Peyer's patch (tissue), 4 donors: ENCODE data around the gene KRT26. TPM values are rescaled to one million over a fixed set of nuclear protein-coding genes. Genes with fewer than 3 reads are reported as not detected.

Experiments used
- DNase-seq, 3 donors: peaks; one replicate each; pipeline ENCODE4 v3.0.0-alpha.2; 2017 to 2019
- H3K27ac ChIP-seq, 4 donors: fragments of 200-600 bp; sonication (generic); one replicate each; pipeline ENCODE4 v1.5.1; 2016 to 2019
- H3K27me3 ChIP-seq, 2 donors: fragments of 200-600 bp; sonication (generic); one replicate each; pipeline ENCODE4 v1.5.1; 2019
- H3K36me3 ChIP-seq, 3 donors: fragments of 200-600 bp; sonication (generic); one replicate each; pipeline ENCODE4 v1.5.1; 2016 to 2019
- H3K4me1 ChIP-seq, 4 donors: fragments of 200-600 bp; sonication (generic); one replicate each; pipeline ENCODE4 v1.5.1; 2016 to 2019
- H3K4me3 ChIP-seq, 4 donors: fragments of 200-600 bp; sonication (generic); 1 replicate in 3 of 4; 2 replicates in 1 of 4; pipeline ENCODE4 v1.5.1; 2016 to 2019; ENCODE audit warnings: mild to moderate bottlenecking in 1 of 4
- H3K9me3 ChIP-seq, 4 donors: fragments of 200-600 bp; sonication (generic); one replicate each; pipeline ENCODE4 v1.5.1; 2016 to 2019; ENCODE audit warnings: mild to moderate bottlenecking in 1 of 4
- CTCF ChIP-seq, 6 experiments: fragments of 450-650 bp in 4 of 6; fragments of 200-600 bp in 2 of 6; sonication (generic) in 1 of 6; IDR thresholded peaks; one replicate each; pipeline ENCODE4 v1.5.1; 2017 to 2019; ENCODE audit warnings: antibody characterized with exemption in 6 of 6, mild to moderate bottlenecking in 3 of 6, moderate library complexity in 1 of 6
- POLR2A ChIP-seq, 2 donors: fragments of 450-650 bp; IDR thresholded peaks; one replicate each; pipeline ENCODE4 v1.5.1; 2017; ENCODE audit warnings: antibody characterized with exemption in 2 of 2, mild to moderate bottlenecking in 2 of 2, moderate library complexity in 2 of 2
- total RNA-seq, 4 donors: library from RNA; depleted of rRNA; stranded (reverse); fragments of >200 nt; gene quantifications; one replicate each; pipeline ENCODE4 v1.1.0, GENCODE V29; 2016

Gene KRT26
- total RNA-seq, 4 donors from 2014 or later: not detected

- Histone ChIP-seq H3K4me3 (no peak overlapping the region), H3K9me3 (no peaks in the 10 kb centered on the region), H3K27me3 (no peaks in the 10 kb centered on the region), H3K4me1 (no peaks in the 10 kb centered on the region), H3K27ac (no peak overlapping the region), H3K36me3 (peaks cover 0 to 10% (median 0%) of the 10 kb centered on the region in 3 donors)
- DNase-seq: no peak
- TF ChIP-seq CTCF (IDR thresholded peaks at IDR 0.05): no peak
- no peak for TF ChIP-seq POLR2A (IDR thresholded peaks at IDR 0.05)
These were observed 40.6 kb upstream of the KRT26 start for GRCh38 chr17:40812639-40813038.

- H3K27ac ChIP-seq: no peak overlapping the region
- no peaks in the 10 kb centered on the region for H3K4me1 ChIP-seq
- H3K4me3 ChIP-seq: no peak overlapping the region
- no peaks in the 10 kb centered on the region for H3K9me3 ChIP-seq
- H3K27me3 ChIP-seq: no peaks in the 10 kb centered on the region
- H3K36me3 ChIP-seq: no peaks in the 10 kb centered on the region
- no peak for DNase-seq
- TF ChIP-seq POLR2A (IDR thresholded peaks at IDR 0.05) (no peak), CTCF (IDR thresholded peaks at IDR 0.05) (no peak)
These were observed 38.5 kb upstream of the KRT26 start for GRCh38 chr17:40810494-40810893.

- Histone ChIP-seq H3K4me3 (no peak overlapping the region), H3K36me3 (no peaks in the 10 kb centered on the region), H3K27me3 (no peaks in the 10 kb centered on the region), H3K27ac (no peak overlapping the region), H3K4me1 (no peaks in the 10 kb centered on the region), H3K9me3 (no peaks in the 10 kb centered on the region)
- no peak for TF ChIP-seq POLR2A (IDR thresholded peaks at IDR 0.05)
- TF ChIP-seq CTCF (IDR thresholded peaks at IDR 0.05): no peak
- DNase-seq: no peak
These were observed 37.9 kb upstream of the KRT26 start for GRCh38 chr17:40809721-40810421.

GRCh38 chr17:40806131-40806530, 34.1 kb upstream of the KRT26 start:
- Histone ChIP-seq H3K36me3 (no peaks in the 10 kb centered on the region), H3K4me1 (no peaks in the 10 kb centered on the region), H3K27ac (no peak overlapping the region), H3K9me3 (no peaks in the 10 kb centered on the region), H3K4me3 (no peak overlapping the region), H3K27me3 (no peaks in the 10 kb centered on the region)
- no peak for TF ChIP-seq POLR2A (IDR thresholded peaks at IDR 0.05)
- TF ChIP-seq CTCF (IDR thresholded peaks at IDR 0.05): no peak
- no peak for DNase-seq

GRCh38 chr17:40803617-40804082, 31.6 kb upstream of the KRT26 start:
- Histone ChIP-seq H3K4me3 (no peak overlapping the region), H3K4me1 (no peaks in the 10 kb centered on the region), H3K36me3 (no peaks in the 10 kb centered on the region), H3K27me3 (no peaks in the 10 kb centered on the region), H3K9me3 (no peaks in the 10 kb centered on the region), H3K27ac (no peak overlapping the region)
- peak; percentile 81 to 92 (median 86) for DNase-seq
- TF ChIP-seq CTCF (IDR thresholded peaks at IDR 0.05) (peak; percentile 46 to 90 (median 84)), POLR2A (IDR thresholded peaks at IDR 0.05) (no peak)
